CD4-positive, alpha-beta T cell treated with Interleukin-6 for 4 hours (primary cell): ENCODE data around the gene LCE1A.

Experiments used
- DNase-seq: peaks from one replicate; pipeline ENCODE4 v3.0.0-alpha.2; 2020; ENCODE audit warnings: mixed read lengths

The LCE1A gene, protein sequence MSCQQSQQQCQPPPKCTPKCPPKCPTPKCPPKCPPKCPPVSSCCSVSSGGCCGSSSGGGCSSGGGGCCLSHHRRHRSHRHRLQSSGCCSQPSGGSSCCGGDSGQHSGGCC

DNA sequence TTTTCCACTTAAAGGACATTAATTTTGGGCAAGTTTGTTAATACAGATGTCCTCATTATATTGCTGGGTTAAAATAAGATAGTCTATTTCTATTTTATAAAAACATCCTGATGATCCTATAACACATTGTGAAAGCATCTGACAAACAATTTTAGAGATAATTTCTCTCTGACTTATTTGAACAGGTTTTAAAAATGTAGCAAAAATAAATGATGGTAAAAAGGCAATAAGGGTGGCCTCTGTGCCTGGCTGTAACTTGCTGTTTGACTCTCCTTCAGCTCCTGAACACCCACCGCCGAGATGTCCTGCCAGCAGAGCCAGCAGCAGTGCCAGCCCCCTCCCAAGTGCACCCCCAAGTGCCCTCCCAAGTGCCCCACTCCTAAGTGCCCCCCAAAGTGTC lies at the start of gene LCE1A:
Gene LCE1A, plus strand, starts transcription at position 301 of the 400 bp plus-strand sequence. Its CDS starts 0 bp downstream, at position 301.
- DNase-seq = no peak

DNA sequence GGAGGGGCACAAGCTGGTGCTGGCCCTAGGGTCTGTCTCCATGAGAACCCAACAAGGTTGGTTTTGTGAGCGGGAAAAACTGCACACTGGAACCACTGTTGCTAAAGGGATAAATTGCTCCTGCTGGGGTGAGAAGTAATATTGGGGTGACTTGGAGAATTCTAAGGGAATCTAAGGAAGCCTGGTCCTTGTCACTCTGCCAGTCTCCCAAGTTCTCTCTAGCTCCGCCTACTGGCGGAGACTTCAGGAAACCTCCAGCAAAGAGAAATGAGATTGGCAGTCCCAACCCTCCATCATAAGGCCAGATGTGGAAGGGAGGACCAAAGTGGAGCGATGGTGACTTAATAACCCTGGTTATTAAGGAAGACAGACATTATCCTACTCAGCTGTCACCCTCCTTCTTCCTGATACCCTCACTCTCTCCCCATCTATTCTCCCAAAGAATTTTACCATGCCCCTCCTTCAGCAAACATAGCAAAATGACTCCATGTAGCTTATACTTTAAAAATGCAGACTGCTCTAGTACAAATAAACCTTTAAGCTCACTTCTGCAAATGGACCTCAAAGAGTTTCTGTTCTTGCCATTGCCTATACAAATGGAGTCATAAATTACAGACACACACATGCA lies 49.6 kb upstream of the LCE1A start:
- no peak for DNase-seq

DNA sequence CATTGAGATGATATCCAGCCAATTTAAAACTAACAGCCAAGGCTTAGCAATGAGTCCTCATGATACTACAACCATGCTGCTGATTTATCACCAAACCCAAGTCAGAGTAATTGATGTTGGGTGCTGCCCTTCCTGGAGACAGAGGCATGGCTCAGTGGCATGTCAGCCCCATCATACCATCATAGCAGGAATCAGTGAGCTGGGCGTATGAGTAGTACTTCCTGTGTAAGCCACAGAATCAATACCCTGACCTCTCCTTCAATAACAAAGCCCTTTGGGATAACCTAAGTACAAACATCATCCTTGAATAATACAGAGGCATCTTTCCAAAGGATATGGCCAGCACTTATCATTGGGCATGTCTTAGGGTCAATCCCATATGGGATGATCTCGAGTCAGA lies 44.2 kb upstream of the LCE1A start:
- DNase-seq = no peak

DNA sequence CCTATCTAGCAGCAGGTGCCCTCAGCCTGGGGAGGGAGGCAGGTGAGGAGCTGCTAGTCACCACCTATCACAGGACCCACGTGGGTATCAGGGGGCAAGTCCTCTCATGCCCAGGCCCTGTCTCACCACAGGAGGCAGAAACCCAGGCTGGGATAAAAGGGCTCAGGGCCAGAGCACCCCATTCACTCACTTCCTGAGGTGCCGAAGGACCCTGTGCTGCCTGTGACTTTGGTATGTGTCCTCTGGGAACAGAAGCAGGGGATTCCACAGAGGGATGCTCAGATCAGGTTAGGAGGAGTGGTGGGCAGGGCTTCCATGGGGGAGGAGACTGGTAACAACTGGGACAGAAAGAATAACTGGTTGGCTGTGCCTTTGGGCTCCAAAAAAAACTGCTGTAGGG lies 41.2 kb upstream of the LCE1A start, which contains the start of gene LCE1E:
Gene LCE1E, plus strand, starts transcription at position 181 of the 400 bp plus-strand sequence. CDS start 1,043 bp downstream, outside the sequence.
- DNase-seq = no peak

DNA sequence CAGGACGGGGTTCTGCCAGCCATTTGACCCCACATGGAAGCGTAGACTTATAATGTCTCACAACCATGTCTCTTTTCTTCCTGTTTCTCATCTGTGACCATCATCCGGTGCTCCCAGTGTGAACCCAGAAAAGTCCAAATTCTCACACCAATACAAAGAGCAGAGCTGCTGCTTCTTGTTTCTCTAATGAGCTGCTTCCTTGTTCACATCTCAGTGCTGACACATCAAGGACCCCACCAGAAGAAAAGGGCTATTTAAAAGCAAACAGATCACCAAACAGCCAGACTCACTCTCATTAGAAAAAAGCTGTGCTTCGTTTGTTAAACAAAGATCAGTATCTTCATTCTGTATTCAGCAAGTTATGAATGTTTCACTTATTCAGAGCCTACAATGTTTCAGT lies 31.6 kb upstream of the LCE1A start:
- DNase-seq = no peak

DNA sequence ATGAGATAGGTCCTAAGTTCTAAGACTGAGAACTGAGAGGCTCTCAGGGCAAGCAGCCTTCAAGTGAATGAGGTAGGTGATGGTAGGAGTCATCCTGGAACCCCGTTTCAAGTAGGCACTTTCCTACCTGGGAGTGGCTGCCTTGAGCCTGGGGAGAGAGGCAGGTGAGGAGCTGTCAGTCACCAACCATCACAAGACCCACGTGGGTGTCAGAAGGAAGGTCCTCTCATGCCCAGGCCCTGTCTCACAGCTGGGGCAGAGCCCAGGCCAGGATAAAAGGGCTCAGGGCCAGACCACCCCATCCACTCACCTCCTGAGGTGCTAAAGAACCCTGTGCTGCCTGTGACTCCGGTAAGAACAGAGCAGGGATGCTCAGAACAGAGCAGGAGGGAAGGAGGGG lies 30.9 kb upstream of the LCE1A start, which contains the start of gene LCE1D:
Gene LCE1D, plus strand, starts transcription at position 301 of the 400 bp plus-strand sequence. CDS start 1,074 bp downstream, outside the sequence.
- no peak for DNase-seq

DNA sequence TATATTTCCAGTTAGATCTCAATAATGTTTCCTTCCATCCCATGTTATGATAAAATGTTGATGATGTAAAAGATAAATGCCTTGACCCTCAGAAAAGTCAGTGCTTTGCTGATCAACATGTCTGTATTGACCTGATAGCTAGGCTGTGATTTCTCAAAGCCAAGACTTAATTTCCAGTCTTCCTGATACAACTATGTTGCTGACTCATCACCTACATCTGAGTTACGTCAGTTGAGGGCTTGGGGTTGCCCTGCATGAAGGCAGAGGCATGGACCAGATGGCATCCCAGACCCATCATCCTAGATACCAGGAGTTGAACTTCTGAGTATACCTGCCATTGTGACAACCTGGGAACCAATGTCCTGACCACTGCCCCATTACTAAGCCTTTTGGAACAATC lies 25.9 kb upstream of the LCE1A start:
- DNase-seq = no peak

DNA sequence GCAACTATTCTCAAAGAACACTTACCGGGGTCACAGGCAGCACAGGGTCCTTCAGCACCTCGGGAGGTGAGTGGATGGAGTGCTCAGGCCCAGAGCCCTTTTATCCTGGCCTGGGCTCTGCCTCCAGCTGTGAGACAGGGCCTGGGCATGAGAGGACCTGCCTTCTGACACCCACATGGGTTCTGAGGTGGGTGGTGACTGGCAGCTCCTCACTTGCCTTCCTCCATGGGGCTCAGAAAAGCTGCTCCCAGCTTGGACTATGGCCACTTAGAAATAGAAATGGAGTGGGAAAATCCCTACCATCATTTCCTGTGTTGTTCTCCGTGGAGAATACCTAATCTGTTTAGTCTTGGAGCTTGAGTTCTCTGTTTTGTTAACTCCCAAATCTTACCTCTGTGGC lies 20.7 kb upstream of the LCE1A start, which contains the start of gene LCE1C:
Gene LCE1C, minus strand, starts transcription at position 76 of the 400 bp plus-strand sequence. CDS start 1,173 bp downstream, outside the sequence.
- no peak for DNase-seq

DNA sequence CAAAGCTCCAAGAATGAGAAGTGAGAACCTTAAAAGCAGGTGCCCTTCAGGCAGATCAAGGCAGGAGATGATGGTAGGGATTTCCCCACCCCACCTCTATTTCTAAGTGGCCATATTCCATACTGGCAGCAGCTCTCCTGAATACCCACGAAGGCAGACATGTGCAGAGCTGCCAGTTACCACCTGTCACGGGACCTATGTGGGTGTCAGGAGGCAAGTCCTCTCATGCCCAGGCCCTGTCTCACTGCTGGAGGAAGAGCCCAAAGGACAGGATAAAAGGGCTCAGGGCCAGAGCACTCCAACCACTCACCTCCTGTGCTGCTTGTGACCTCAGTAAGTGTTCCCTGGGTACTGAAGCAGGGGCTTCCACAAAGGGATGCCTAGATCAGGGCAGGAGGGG lies 16.2 kb upstream of the LCE1A start:
- DNase-seq = no peak

DNA sequence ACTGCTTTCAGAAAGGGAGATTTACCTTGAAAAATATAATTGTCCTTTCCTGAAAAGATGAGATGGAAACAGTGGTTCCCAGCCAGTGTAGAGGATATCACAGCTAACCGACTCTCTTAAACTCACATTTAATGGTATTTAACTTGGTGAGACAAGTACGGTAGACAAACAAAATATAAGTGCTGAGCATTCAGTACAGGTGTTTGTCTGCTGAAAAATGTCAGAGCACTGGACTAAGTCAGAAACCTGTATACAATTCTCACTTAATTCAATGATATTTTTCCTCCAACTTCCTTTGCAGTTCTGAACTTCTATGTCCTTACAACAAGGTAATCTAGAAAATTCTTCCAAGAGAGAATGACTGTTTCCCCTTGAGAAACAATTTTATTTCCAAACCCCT lies 15.6 kb upstream of the LCE1A start, which contains the start of gene LCE1B:
Gene LCE1B, plus strand, starts transcription at position 301 of the 400 bp plus-strand sequence. CDS start 476 bp downstream, outside the sequence.
- DNase-seq = no peak

DNA sequence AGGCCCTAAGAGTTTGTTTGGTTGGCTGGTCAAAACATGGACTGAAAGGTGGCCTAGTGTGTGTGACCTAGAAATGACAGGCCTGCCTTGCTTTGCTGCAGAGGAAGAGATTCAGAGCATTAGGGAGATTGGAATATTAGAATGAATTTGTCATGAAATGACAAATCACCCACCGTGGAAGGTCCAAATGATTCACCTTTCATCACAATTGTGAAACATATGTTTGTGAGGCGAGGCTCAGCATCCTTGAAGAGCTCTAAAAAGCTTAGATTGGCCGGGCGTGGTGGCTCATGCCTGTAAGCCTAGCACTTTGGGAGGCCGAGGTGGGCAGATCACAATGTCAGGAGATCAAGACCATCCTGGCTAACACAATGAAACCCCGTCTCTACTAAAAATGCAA lies 10.0 kb upstream of the LCE1A start:
- DNase-seq = no peak

DNA sequence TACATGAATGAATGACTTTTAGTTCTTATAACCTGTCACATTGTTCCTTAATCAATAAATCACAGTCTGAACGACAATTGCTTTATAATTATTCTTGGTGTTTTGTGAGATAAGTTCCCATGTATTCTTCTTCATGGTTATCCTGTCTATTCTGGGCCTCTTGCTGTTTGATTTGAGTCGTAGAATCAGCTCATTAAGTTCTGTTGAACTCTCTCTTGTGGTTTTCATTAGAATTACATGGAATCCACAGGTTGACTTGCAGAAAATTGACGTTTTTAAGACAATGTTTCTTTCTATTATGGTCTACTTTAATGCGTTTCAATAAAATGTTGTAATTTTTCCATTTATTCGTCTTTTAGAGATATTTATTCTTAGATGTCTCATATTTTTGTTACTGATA lies 4.0 kb upstream of the LCE1A start:
- DNase-seq = no peak

DNA sequence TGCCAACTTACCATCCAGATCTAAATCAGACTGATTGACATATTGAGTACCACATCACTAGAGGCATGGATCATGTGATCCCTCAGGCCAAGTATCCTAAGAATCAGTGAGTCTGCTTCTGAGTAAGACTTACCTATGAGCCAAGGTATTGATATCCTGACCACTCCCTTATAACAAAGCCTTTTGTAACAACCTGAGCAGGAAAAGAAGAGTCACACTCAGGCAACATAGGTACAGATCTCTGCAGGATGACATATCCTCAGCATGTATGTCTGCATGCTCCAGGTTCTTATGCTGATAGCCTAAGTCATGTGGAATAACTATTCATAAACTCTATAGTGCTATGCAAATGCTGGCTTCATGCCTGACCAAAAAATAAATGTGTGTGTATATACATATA lies 2.3 kb upstream of the LCE1A start:
- no peak for DNase-seq

DNA sequence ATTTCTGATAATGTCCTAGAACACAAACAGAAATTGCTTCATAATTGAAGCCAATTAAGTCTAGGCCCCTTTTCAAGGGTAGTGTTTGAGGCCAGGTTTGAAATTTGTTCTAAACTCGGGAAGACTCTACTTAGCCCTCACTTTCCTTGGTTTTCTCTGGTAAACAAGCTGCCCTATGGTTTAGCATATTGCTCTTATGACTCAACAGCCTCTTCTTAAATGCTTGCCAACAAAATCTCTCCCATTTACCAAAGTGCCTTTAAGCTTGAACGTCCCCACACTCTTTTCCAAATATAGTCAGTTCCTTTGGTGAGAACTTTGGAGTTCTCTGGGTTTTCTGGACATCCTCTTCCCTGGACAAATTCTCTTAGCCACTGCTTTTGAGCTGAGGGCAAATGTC lies 9.6 kb downstream of the LCE1A start:
- DNase-seq = no peak

DNA sequence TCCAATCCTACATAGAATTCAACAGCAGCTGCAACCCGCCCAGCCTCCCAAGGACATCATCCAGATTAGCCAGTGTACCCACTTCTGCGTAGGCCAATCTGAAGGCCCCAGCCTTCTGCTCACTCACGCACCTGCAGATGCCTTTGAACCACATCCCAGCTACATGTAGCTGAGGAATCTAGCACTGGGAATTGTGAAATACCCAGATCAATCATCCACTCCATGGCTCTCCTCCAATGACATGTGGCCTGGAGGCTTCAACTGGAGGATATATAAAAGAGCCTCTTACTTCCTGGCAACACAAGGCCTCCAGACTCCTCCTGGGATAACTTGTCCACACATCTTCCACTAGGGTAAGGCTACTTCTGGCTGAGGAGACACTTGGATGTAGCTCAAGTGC lies 15.3 kb downstream of the LCE1A start, which contains the start of gene LCE6A:
Gene LCE6A, plus strand, starts transcription at position 301 of the 400 bp plus-strand sequence. CDS start 665 bp downstream, outside the sequence.
- no peak for DNase-seq

DNA sequence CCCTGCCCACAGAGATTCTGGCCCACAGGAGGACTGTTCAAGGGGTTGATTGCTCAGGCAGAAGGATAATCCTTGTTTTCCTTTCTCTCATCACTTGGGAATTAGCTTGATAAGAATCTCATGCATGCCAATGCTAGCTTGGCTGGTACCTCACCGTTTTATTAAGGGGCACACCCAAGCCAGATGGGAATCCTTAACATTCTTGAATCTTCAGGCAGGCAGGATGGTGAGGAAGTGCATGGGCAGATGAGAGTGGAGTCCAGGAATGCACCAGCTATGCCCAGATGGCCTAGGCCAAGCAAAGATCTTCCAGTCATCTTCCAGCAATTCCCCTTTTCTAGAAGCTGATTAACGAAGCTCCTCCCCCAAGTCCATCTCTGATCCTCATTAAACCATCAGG lies 28.4 kb downstream of the LCE1A start:
- DNase-seq = no peak

DNA sequence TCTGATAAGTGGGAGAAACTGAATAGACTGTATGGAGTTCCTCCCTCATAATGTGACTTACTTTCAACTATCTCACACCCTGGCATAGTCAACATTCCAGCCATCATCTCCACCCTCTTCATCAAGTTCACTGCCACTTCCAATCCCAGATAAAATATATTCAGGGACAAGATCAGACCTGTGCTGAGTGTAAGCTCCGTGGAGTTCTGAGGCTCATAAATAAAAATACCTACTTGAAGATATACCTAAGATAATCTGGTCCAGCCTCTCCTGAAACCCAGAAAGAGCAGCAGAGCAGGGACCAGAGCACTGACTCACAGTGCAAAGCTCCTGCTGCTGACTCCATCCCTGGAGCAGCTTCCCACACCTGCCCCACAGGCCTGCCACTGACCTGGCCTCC lies 30.8 kb downstream of the LCE1A start:
- DNase-seq = no peak

DNA sequence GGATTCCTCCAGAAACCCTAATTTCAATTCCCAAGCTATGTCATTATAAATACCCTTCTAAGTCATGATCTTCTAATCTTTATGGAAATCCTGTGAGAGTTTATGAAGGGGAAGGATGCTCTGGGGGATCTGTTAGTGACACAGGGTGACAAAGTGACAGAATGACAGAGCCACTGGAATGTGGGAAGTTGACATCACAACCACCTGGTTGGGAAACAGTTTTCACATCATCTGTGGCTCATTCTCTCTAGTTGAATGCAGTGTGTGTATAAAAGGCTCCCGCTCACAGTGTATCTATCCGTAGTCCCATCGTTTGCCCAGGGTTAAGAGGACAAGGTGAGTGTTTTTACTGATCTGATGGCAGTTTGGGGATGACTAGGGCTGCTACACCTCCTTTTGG lies 32.4 kb downstream of the LCE1A start, which contains the start of gene LCE7A:
Gene LCE7A, plus strand, starts transcription at position 301 of the 400 bp plus-strand sequence. CDS start 702 bp downstream, outside the sequence.
- DNase-seq = no peak

DNA sequence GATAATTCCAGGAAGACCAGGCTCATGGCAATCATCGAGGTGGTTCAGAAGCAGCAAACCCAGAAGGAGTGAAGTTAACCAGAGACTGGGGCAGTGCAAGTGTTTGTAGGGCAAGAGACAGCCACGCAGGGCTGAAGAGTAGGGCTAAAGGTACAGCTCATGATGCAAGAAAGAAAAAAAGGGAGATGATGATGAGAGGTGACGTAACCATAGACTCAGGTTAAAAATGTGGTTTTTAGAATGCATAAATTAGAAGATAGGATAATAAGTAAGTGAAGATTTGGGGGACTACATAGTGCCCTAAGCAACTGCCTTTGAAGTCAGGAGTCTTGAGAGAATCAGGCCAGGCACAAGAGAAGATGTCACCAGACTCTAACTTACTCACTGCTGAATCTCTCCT lies 32.9 kb downstream of the LCE1A start:
- DNase-seq = no peak

DNA sequence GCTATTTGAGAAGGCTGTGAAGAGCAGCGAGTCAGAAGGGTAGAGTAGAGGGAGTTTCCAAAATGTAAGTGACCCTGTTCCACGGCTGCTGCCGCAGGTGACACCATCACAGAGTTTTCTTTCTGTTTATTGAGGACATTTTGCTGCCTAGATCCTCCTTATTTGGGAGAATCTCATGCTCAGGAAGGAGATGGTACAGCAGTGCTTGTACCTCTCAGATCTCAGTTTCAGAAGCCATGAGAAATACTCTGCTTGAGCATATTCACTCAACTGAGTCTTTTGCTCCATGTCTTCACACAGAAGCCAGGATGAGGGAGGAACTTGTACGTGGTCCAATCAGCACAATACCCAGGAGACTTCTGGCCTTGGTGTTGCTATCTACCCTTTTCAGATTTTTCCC lies 34.1 kb downstream of the LCE1A start:
- DNase-seq = no peak

DNA sequence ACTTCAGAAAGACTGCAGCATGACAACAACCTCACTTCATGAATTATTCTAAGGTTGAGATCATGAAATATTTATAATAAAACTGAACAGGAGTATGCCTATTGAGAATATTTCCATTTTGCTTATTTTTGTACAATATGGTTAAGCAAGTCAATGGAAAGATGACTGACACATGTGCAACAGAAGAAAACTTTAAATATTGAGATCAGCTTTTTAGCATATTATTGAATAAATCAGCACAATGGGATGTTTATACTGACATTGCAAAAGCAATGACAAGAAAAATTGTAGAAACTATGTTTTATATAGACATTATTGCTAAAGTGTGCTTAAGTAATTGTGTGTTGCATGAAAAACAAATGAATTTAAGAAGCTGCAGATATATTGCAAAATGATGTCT lies 37.2 kb downstream of the LCE1A start:
- DNase-seq = no peak

DNA sequence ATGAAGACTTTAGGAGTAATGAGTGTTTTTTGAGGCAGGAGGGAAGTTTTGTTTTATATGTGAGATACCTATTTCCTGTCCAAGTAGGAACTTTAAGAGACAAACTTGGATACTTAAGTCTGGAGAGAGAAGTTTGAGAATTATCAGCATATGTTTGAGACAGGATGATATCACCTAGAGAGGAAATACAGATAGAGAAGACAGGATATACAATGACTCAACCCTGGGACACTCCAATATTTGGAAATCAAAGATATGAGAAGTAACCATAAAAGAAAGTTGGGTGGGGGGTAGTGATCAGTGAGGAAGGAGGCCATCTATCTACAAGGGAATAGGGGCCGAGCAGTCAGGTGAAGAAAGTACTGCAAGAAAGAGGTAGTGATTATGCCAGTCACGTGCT lies 39.0 kb downstream of the LCE1A start:
- DNase-seq = no peak

DNA sequence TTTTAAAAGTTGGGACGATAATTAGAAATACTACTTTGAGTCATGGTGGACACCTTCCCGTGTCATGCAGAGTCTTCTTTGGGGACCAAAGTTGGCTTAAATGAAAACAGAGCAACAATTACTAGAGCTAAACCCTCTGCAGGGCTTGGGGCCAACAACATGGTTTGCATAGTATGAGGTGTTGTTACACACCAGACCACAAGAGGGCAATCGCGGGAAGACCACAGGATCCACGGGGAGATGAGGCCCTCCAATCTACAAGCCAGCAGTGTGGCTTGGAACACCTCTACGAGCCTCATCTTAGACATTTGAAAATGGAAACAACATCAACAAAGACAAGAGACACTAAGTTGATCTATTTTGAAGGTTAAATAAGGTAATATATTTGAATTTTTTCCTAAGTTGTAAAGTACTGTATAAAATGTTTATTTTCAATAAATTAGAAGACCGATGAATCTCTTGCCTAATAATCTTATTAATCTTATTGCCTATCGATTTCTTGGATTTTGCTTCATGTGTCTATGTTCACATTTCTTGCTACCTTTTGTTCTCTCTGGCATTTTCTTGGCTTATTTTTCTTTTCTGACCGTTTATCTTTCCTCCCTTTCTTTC lies 42.6 kb downstream of the LCE1A start:
- peak; percentile 55 for DNase-seq
